GM23338 (cell line): ENCODE measurements around the gene MAMLD1. TPM values are rescaled to one million over a fixed set of nuclear protein-coding genes. Genes with fewer than 3 reads are reported as not detected.

Source experiments
- ATAC-seq: fragments of 200-7000 bp; cut with Tn5 transposase; 3 replicates; pipeline ENCODE4 v1.9.1; 2020
- DNase-seq: peaks from one replicate; pipeline ENCODE4 v3.0.0-alpha.2; 2015; ENCODE audit warnings: low spot score
- H2AFZ ChIP-seq: fragments of 200-600 bp; sonication (generic); 2 replicates; pipeline ENCODE4 v1.8.0; 2016; ENCODE audit warnings: antibody characterized with exemption, mild to moderate bottlenecking, moderate library complexity
- H3F3A ChIP-seq: fragments of 200-600 bp; sonication (generic); replicated peaks from 2 replicates; pipeline ENCODE4 v1.8.0; 2017; ENCODE audit warnings: antibody characterized with exemption, mixed run types, low read depth
- H3K27ac ChIP-seq: fragments of 200-600 bp; sonication (generic); 2 replicates; pipeline ENCODE4 v1.6.1; 2016; ENCODE audit warnings: low read depth
- H3K27me3 ChIP-seq: fragments of 200-600 bp; sonication (generic); 2 replicates; pipeline ENCODE4 v1.8.0; 2016; ENCODE audit warnings: mild to moderate bottlenecking, mixed run types, moderate library complexity; ENCODE audit not compliant: insufficient read depth
- H3K36me3 ChIP-seq: fragments of 200-600 bp; sonication (generic); 2 replicates; pipeline ENCODE4 v1.8.0; 2016; ENCODE audit warnings: mild to moderate bottlenecking; ENCODE audit not compliant: insufficient read depth
- H3K4me1 ChIP-seq: fragments of 200-600 bp; sonication (generic); 2 replicates; pipeline ENCODE4 v1.8.0; 2016; ENCODE audit warnings: mild to moderate bottlenecking, moderate library complexity; ENCODE audit not compliant: insufficient read depth
- H3K4me2 ChIP-seq: fragments of 200-600 bp; sonication (generic); 2 replicates; pipeline ENCODE4 v1.7.1; 2017; ENCODE audit warnings: mixed run types
- H3K4me3 ChIP-seq: fragments of 200-600 bp; sonication (generic); 2 replicates; pipeline ENCODE4 v1.6.1; 2016; ENCODE audit warnings: mixed run types
- H3K79me2 ChIP-seq: fragments of 200-600 bp; sonication (generic); replicated peaks from 2 replicates; pipeline ENCODE4 v1.8.0; 2017; ENCODE audit warnings: mild to moderate bottlenecking; ENCODE audit not compliant: insufficient read depth
- H3K9me2 ChIP-seq: fragments of 200-600 bp; sonication (generic); 2 replicates; pipeline ENCODE4 v1.8.0; 2017; ENCODE audit not compliant: insufficient read depth
- H4K20me1 ChIP-seq: fragments of 200-600 bp; sonication (generic); replicated peaks from 2 replicates; pipeline ENCODE4 v1.8.0; 2017; ENCODE audit warnings: mild to moderate bottlenecking; ENCODE audit not compliant: insufficient read depth
- H3K27ac Mint-ChIP-seq: 2 replicates; pipeline ENCODE4 v1.8.0; 2020; ENCODE audit warnings: inconsistent platforms, mild to moderate bottlenecking, moderate library complexity, mixed read lengths
- H3K27me3 Mint-ChIP-seq: 3 replicates; pipeline ENCODE4 v1.8.0; 2022; ENCODE audit warnings: low read depth, mild to moderate bottlenecking, moderate library complexity, mixed read lengths, inconsistent platforms; ENCODE audit not compliant: insufficient read depth, poor library complexity
- H3K36me3 Mint-ChIP-seq: 3 replicates; pipeline ENCODE4 v1.8.0; 2021; ENCODE audit warnings: low read depth, mild to moderate bottlenecking, inconsistent platforms, moderate library complexity, mixed read lengths
- H3K4me1 Mint-ChIP-seq: 3 replicates; pipeline ENCODE4 v1.8.0; 2020; ENCODE audit warnings: mild to moderate bottlenecking, inconsistent platforms, mixed read lengths
- H3K4me3 Mint-ChIP-seq: 3 replicates; pipeline ENCODE4 v1.8.0; 2021; ENCODE audit warnings: moderate library complexity, mild to moderate bottlenecking, inconsistent platforms, mixed read lengths
- H3K9me3 Mint-ChIP-seq: 3 replicates; pipeline ENCODE4 v1.8.0; 2020; ENCODE audit warnings: moderate library complexity, mild to moderate bottlenecking, inconsistent platforms, mixed read lengths
- CREB1 ChIP-seq: fragments of 250-450 bp; sonication (Bioruptor Pico); IDR thresholded peaks from 2 replicates; pipeline ENCODE4 v1.5.0; 2020; ENCODE audit warnings: low read depth, mild to moderate bottlenecking, moderate library complexity
- CTCF ChIP-seq, 2 experiments: fragments of 200-600 bp in 1 of 2; sonication (generic) in 1 of 2; conservative IDR thresholded peaks; 2 replicates each; pipeline versions ENCODE4 v1.5.1 to v1.6.1; 2016 to 2017; ENCODE audit warnings: antibody characterized with exemption in 2 of 2, low read depth in 2 of 2, mild to moderate bottlenecking in 2 of 2, moderate library complexity in 1 of 2
- ETS1 ChIP-seq: IDR thresholded peaks from 2 replicates; pipeline ENCODE4 v1.6.1; 2016; ENCODE audit warnings: antibody characterized with exemption
- EZH2 ChIP-seq: fragments of 200-600 bp; sonication (generic); IDR thresholded peaks from one replicate; pipeline ENCODE4 v1.8.0; 2017; ENCODE audit warnings: antibody characterized with exemption, mild to moderate bottlenecking, low read depth; ENCODE audit not compliant: unreplicated experiment
- EZH2phosphoT487 ChIP-seq: fragments of 200-600 bp; sonication (generic); IDR thresholded peaks from one replicate; pipeline ENCODE4 v1.8.1; 2018; ENCODE audit warnings: antibody characterized with exemption; ENCODE audit not compliant: unreplicated experiment
- JUNB ChIP-seq: IDR thresholded peaks from one replicate; pipeline ENCODE4 v1.6.1; 2016; ENCODE audit warnings: antibody characterized with exemption; ENCODE audit not compliant: unreplicated experiment
- NANOG ChIP-seq: IDR thresholded peaks from 2 replicates; pipeline ENCODE4 v1.6.1; 2016; ENCODE audit warnings: antibody characterized with exemption, borderline replicate concordance
- POLR2AphosphoS5 ChIP-seq: IDR thresholded peaks from 2 replicates; pipeline ENCODE4 v1.6.1; 2016; ENCODE audit warnings: antibody characterized with exemption, low read depth
- REST ChIP-seq: IDR thresholded peaks from one replicate; pipeline ENCODE4 v1.6.1; 2018; ENCODE audit warnings: antibody characterized with exemption; ENCODE audit not compliant: unreplicated experiment
- STAT1 ChIP-seq: IDR thresholded peaks from one replicate; pipeline ENCODE4 v1.6.1; 2016; ENCODE audit warnings: antibody characterized with exemption; ENCODE audit not compliant: unreplicated experiment
- ZNF114 ChIP-seq: fragments of 250-450 bp; sonication (Bioruptor Pico); IDR thresholded peaks from 2 replicates; pipeline ENCODE4 v1.5.0; 2020; ENCODE audit warnings: mild to moderate bottlenecking, moderate library complexity
- ZNF331 ChIP-seq: fragments of 250-450 bp; sonication (Bioruptor Pico); IDR thresholded peaks from 2 replicates; pipeline ENCODE4 v1.5.0; 2020; ENCODE audit warnings: low read depth, mild to moderate bottlenecking, moderate library complexity
- ZNF462 ChIP-seq: fragments of 250-450 bp; sonication (Bioruptor Pico); IDR thresholded peaks from 2 replicates; pipeline ENCODE4 v1.5.0; 2020; ENCODE audit warnings: mild to moderate bottlenecking, moderate library complexity
- polyA plus RNA-seq: library from polyadenylated mRNA; unstranded; fragments of >200 nt; fragmentation: Nextera tagmentation; extraction: Ambion mirVana; gene quantifications from 2 replicates; pipeline ENCODE4 v1.2.1, GENCODE V29; 2016
- total RNA-seq: library from RNA; depleted of rRNA; stranded (reverse); fragments of >200 nt; shearing (Covaris generic); gene quantifications from 2 replicates; pipeline ENCODE4 v1.2.3, GENCODE V29; 2014

MAMLD1 gene
- total and polyA plus RNA-seq, 2 experiments from 2014 or later: 0.13 to 0.21 TPM

GRCh38 chrX:150438165-150438564, 75.0 kb downstream of the MAMLD1 start:
- Mint-ChIP-seq H3K27me3 (peaks cover 5% of the 10 kb centered on the region), H3K9me3 (no peaks in the 10 kb centered on the region), H3K36me3 (no peaks in the 10 kb centered on the region), H3K4me1 (no peaks in the 10 kb centered on the region), H3K27ac (no peak overlapping the region), H3K4me3 (no peak overlapping the region)
- H3F3A ChIP-seq: no peaks in the 10 kb centered on the region
- H3K27ac ChIP-seq: no peak overlapping the region
- H3K4me3 ChIP-seq: no peak overlapping the region
- no peak overlapping the region for H3K4me2 ChIP-seq
- TF ChIP-seq REST: no peak
- TF ChIP-seq ZNF462 (CRISPR knock-in tag): no peak
- TF ChIP-seq STAT1: no peak
- TF ChIP-seq CTCF (conservative IDR thresholded peaks at IDR 0.05; ENCODE audit: low read depth in 2 of 2): no peak
- no peak for TF ChIP-seq EZH2phosphoT487
- no peak for TF ChIP-seq CREB1 (CRISPR knock-in tag)
- no peak for TF ChIP-seq JUNB
- no peak for TF ChIP-seq ZNF114
- no peak for TF ChIP-seq EZH2
- no peak for TF ChIP-seq POLR2AphosphoS5
- no peak for TF ChIP-seq ZNF331
- no peak for TF ChIP-seq NANOG
- no peak for TF ChIP-seq ETS1
- no peaks in the 10 kb centered on the region for H4K20me1 ChIP-seq
- DNase-seq (no peak), ATAC-seq (no peak)
- no peaks in the 10 kb centered on the region for H3K36me3 ChIP-seq
- no peak overlapping the region for H2AFZ ChIP-seq
- no peaks in the 10 kb centered on the region for H3K9me2 ChIP-seq
- no peaks in the 10 kb centered on the region for H3K27me3 ChIP-seq
- H3K79me2 ChIP-seq: no peaks in the 10 kb centered on the region
- no peaks in the 10 kb centered on the region for H3K4me1 ChIP-seq
